ENCODE data around the gene SPOCK1.

GRCh38 chr5:137223324-137224295 lies 275.5 kb downstream of the SPOCK1 start:
- no peak for TF ChIP-seq L3MBTL2 (conservative IDR thresholded peaks at IDR 0.05)
- TF ChIP-seq LEF1 (IDR thresholded peaks at IDR 0.05; ENCODE audit: borderline replicate concordance): no peak
- TF ChIP-seq SUZ12 (IDR thresholded peaks at IDR 0.05): no peak
- no peak for TF ChIP-seq ARNT (IDR thresholded peaks at IDR 0.05)
- no peak for TF ChIP-seq SP1 (IDR thresholded peaks at IDR 0.05)
- TF ChIP-seq NFRKB (IDR thresholded peaks at IDR 0.05): no peak
- no peak for TF ChIP-seq FOXA1 (IDR thresholded peaks at IDR 0.05)
- no peak for TF ChIP-seq FOXM1 (IDR thresholded peaks at IDR 0.05; ENCODE audit: borderline replicate concordance)
- TF ChIP-seq ZNF384 (IDR thresholded peaks at IDR 0.05): no peak
- no peak for TF ChIP-seq CTBP1 (IDR thresholded peaks at IDR 0.05; ENCODE audit: borderline replicate concordance)
- TF ChIP-seq FOXK2 (IDR thresholded peaks at IDR 0.05): no peak
- no peak for TF ChIP-seq TARDBP (IDR thresholded peaks at IDR 0.05)
- TF ChIP-seq ELF4 (IDR thresholded peaks at IDR 0.05): no peak

All from HEK293T (cell line).